GM23338 (cell line): ENCODE data around the gene STRBP. TPM values are rescaled to one million over a fixed set of nuclear protein-coding genes. Genes with fewer than 3 reads are reported as not detected.

Experiments
- ATAC-seq: fragments of 200-7000 bp; cut with Tn5 transposase; 3 replicates; pipeline ENCODE4 v1.9.1; 2020
- DNase-seq: peaks from one replicate; pipeline ENCODE4 v3.0.0-alpha.2; 2015; ENCODE audit warnings: low spot score
- H2AFZ ChIP-seq: fragments of 200-600 bp; sonication (generic); 2 replicates; pipeline ENCODE4 v1.8.0; 2016; ENCODE audit warnings: antibody characterized with exemption, mild to moderate bottlenecking, moderate library complexity
- H3F3A ChIP-seq: fragments of 200-600 bp; sonication (generic); replicated peaks from 2 replicates; pipeline ENCODE4 v1.8.0; 2017; ENCODE audit warnings: antibody characterized with exemption, mixed run types, low read depth
- H3K27ac ChIP-seq: fragments of 200-600 bp; sonication (generic); 2 replicates; pipeline ENCODE4 v1.6.1; 2016; ENCODE audit warnings: low read depth
- H3K27me3 ChIP-seq: fragments of 200-600 bp; sonication (generic); 2 replicates; pipeline ENCODE4 v1.8.0; 2016; ENCODE audit warnings: mild to moderate bottlenecking, mixed run types, moderate library complexity; ENCODE audit not compliant: insufficient read depth
- H3K36me3 ChIP-seq: fragments of 200-600 bp; sonication (generic); 2 replicates; pipeline ENCODE4 v1.8.0; 2016; ENCODE audit warnings: mild to moderate bottlenecking; ENCODE audit not compliant: insufficient read depth
- H3K4me1 ChIP-seq: fragments of 200-600 bp; sonication (generic); 2 replicates; pipeline ENCODE4 v1.8.0; 2016; ENCODE audit warnings: mild to moderate bottlenecking, moderate library complexity; ENCODE audit not compliant: insufficient read depth
- H3K4me2 ChIP-seq: fragments of 200-600 bp; sonication (generic); 2 replicates; pipeline ENCODE4 v1.7.1; 2017; ENCODE audit warnings: mixed run types
- H3K4me3 ChIP-seq: fragments of 200-600 bp; sonication (generic); 2 replicates; pipeline ENCODE4 v1.6.1; 2016; ENCODE audit warnings: mixed run types
- H3K79me2 ChIP-seq: fragments of 200-600 bp; sonication (generic); replicated peaks from 2 replicates; pipeline ENCODE4 v1.8.0; 2017; ENCODE audit warnings: mild to moderate bottlenecking; ENCODE audit not compliant: insufficient read depth
- H3K9me2 ChIP-seq: fragments of 200-600 bp; sonication (generic); 2 replicates; pipeline ENCODE4 v1.8.0; 2017; ENCODE audit not compliant: insufficient read depth
- H4K20me1 ChIP-seq: fragments of 200-600 bp; sonication (generic); replicated peaks from 2 replicates; pipeline ENCODE4 v1.8.0; 2017; ENCODE audit warnings: mild to moderate bottlenecking; ENCODE audit not compliant: insufficient read depth
- H3K27ac Mint-ChIP-seq: 2 replicates; pipeline ENCODE4 v1.8.0; 2020; ENCODE audit warnings: inconsistent platforms, mild to moderate bottlenecking, moderate library complexity, mixed read lengths
- H3K27me3 Mint-ChIP-seq: 3 replicates; pipeline ENCODE4 v1.8.0; 2022; ENCODE audit warnings: low read depth, mild to moderate bottlenecking, moderate library complexity, mixed read lengths, inconsistent platforms; ENCODE audit not compliant: insufficient read depth, poor library complexity
- H3K36me3 Mint-ChIP-seq: 3 replicates; pipeline ENCODE4 v1.8.0; 2021; ENCODE audit warnings: low read depth, mild to moderate bottlenecking, inconsistent platforms, moderate library complexity, mixed read lengths
- H3K4me1 Mint-ChIP-seq: 3 replicates; pipeline ENCODE4 v1.8.0; 2020; ENCODE audit warnings: mild to moderate bottlenecking, inconsistent platforms, mixed read lengths
- H3K4me3 Mint-ChIP-seq: 3 replicates; pipeline ENCODE4 v1.8.0; 2021; ENCODE audit warnings: moderate library complexity, mild to moderate bottlenecking, inconsistent platforms, mixed read lengths
- H3K9me3 Mint-ChIP-seq: 3 replicates; pipeline ENCODE4 v1.8.0; 2020; ENCODE audit warnings: moderate library complexity, mild to moderate bottlenecking, inconsistent platforms, mixed read lengths
- CREB1 ChIP-seq: fragments of 250-450 bp; sonication (Bioruptor Pico); IDR thresholded peaks from 2 replicates; pipeline ENCODE4 v1.5.0; 2020; ENCODE audit warnings: low read depth, mild to moderate bottlenecking, moderate library complexity
- EZH2 ChIP-seq: fragments of 200-600 bp; sonication (generic); IDR thresholded peaks from one replicate; pipeline ENCODE4 v1.8.0; 2017; ENCODE audit warnings: antibody characterized with exemption, mild to moderate bottlenecking, low read depth; ENCODE audit not compliant: unreplicated experiment
- polyA plus RNA-seq: library from polyadenylated mRNA; unstranded; fragments of >200 nt; fragmentation: Nextera tagmentation; extraction: Ambion mirVana; gene quantifications from 2 replicates; pipeline ENCODE4 v1.2.1, GENCODE V29; 2016
- total RNA-seq: library from RNA; depleted of rRNA; stranded (reverse); fragments of >200 nt; shearing (Covaris generic); gene quantifications from 2 replicates; pipeline ENCODE4 v1.2.3, GENCODE V29; 2014
- TF ChIP-seq, protein P1 (sequence below): IDR thresholded peaks from one replicate; pipeline ENCODE4 v1.6.1; 2018; ENCODE audit warnings: antibody characterized with exemption; ENCODE audit not compliant: unreplicated experiment
- TF ChIP-seq, protein P2 (sequence below): fragments of 250-450 bp; sonication (Bioruptor Pico); IDR thresholded peaks from 2 replicates; pipeline ENCODE4 v1.5.0; 2020; ENCODE audit warnings: mild to moderate bottlenecking, moderate library complexity
- TF ChIP-seq, protein P3 (sequence below), 2 experiments: fragments of 200-600 bp in 1 of 2; sonication (generic) in 1 of 2; conservative IDR thresholded peaks; 2 replicates each; pipeline versions ENCODE4 v1.5.1 to v1.6.1; 2016 to 2017; ENCODE audit warnings: antibody characterized with exemption in 2 of 2, low read depth in 2 of 2, mild to moderate bottlenecking in 2 of 2, moderate library complexity in 1 of 2

Gene STRBP
- total and polyA plus RNA-seq, 2 experiments from 2014 or later, result 80.5 to 116 TPM

DNA sequence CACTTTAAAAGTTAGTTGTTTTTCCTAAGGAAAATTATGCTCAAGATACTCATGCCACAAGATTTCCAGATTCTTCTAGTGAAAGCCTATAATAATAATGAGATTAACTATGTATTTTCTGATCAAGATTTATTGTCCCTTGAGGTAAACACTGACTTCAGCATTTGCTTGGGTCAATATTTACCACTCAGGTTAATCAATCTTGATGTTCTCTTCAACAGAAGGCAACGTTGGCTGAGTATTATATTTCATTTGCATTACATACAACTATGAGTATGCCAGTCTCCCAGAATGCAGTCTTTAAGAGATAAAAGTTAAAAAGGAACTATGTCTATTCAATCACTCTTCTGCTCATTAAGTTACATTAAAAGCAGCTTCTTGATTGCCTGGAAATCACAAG lies 119.3 kb downstream of the STRBP start:
- H3K79me2 ChIP-seq, result no peaks in the 10 kb centered on the region; the same call in 1 of the 2 replicates
- Mint-ChIP-seq H3K27ac (no peak overlapping the region), H3K4me3 (no peak overlapping the region), H3K4me1 (no peaks in the 10 kb centered on the region), H3K9me3 (no peaks in the 10 kb centered on the region), H3K36me3 (peaks cover 24% of the 10 kb centered on the region; the same call in 2 of the 3 replicates), H3K27me3 (peaks cover 2% of the 10 kb centered on the region)
- no peaks in the 10 kb centered on the region for H4K20me1 ChIP-seq
- DNase-seq (no peak), ATAC-seq (no peak)
- H3K27ac ChIP-seq, result no peak overlapping the region
- no peak overlapping the region for H2AFZ ChIP-seq
- no peak overlapping the region for H3K4me2 ChIP-seq
- H3K27me3 ChIP-seq, result no peaks in the 10 kb centered on the region
- H3K9me2 ChIP-seq, result no peaks in the 10 kb centered on the region
- H3F3A ChIP-seq, result no peaks in the 10 kb centered on the region
- H3K4me3 ChIP-seq, result no peak overlapping the region
- 0 out of 2 replicates have a peak, but pooled peaks cover 5% of the 10 kb centered on the region for H3K36me3 ChIP-seq
- TF ChIP-seq, protein P1, sequence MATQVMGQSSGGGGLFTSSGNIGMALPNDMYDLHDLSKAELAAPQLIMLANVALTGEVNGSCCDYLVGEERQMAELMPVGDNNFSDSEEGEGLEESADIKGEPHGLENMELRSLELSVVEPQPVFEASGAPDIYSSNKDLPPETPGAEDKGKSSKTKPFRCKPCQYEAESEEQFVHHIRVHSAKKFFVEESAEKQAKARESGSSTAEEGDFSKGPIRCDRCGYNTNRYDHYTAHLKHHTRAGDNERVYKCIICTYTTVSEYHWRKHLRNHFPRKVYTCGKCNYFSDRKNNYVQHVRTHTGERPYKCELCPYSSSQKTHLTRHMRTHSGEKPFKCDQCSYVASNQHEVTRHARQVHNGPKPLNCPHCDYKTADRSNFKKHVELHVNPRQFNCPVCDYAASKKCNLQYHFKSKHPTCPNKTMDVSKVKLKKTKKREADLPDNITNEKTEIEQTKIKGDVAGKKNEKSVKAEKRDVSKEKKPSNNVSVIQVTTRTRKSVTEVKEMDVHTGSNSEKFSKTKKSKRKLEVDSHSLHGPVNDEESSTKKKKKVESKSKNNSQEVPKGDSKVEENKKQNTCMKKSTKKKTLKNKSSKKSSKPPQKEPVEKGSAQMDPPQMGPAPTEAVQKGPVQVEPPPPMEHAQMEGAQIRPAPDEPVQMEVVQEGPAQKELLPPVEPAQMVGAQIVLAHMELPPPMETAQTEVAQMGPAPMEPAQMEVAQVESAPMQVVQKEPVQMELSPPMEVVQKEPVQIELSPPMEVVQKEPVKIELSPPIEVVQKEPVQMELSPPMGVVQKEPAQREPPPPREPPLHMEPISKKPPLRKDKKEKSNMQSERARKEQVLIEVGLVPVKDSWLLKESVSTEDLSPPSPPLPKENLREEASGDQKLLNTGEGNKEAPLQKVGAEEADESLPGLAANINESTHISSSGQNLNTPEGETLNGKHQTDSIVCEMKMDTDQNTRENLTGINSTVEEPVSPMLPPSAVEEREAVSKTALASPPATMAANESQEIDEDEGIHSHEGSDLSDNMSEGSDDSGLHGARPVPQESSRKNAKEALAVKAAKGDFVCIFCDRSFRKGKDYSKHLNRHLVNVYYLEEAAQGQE, result no peak
- TF ChIP-seq EZH2, result no peak
- H3K4me1 ChIP-seq, result no peaks in the 10 kb centered on the region

DNA sequence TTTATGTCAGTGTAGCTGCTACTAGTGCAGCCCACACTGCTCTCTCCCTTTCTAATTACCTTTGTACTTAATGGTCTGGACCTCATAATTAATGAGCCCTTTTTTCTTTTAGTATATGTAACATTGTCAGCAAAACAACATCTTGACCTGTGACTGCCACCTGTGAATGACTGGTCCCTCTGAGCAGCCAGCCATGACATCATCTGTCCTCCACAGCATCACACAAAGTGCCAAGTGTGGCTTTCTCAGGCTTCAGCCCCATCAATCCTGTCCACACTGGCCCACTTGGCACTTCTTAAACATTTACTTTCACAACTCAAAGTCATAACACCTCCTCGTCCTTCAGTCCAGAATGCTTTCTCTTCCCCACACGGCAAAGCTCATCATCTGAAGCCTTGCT lies 130.2 kb downstream of the STRBP start:
- no peaks in the 10 kb centered on the region for H3K27me3 Mint-ChIP-seq
- peaks cover 5% of the 10 kb centered on the region; the same call in 2 of the 3 replicates for H3K4me1 Mint-ChIP-seq
- H3K27ac Mint-ChIP-seq, result no peak overlapping the region

More for the DNA sequence above, 130.2 kb downstream of the STRBP start:
- Mint-ChIP-seq H3K9me3 (no peaks in the 10 kb centered on the region), H3K36me3 (peaks cover 13% of the 10 kb centered on the region; the same call in 2 of the 3 replicates), H3K4me3 (no peak overlapping the region)
- Histone ChIP-seq H3K79me2 (no peaks in the 10 kb centered on the region), H3K4me1 (no peaks in the 10 kb centered on the region), H3K36me3 (peaks cover 7% of the 10 kb centered on the region; the same call in 1 of the 2 replicates), H3K4me3 (no peak overlapping the region), H4K20me1 (no peaks in the 10 kb centered on the region), H3K27me3 (no peaks in the 10 kb centered on the region), H2AFZ (no peak overlapping the region), H3K9me2 (no peaks in the 10 kb centered on the region), H3K27ac (no peak overlapping the region), H3K4me2 (no peak overlapping the region), H3F3A (no peaks in the 10 kb centered on the region)
- TF ChIP-seq, protein P2, sequence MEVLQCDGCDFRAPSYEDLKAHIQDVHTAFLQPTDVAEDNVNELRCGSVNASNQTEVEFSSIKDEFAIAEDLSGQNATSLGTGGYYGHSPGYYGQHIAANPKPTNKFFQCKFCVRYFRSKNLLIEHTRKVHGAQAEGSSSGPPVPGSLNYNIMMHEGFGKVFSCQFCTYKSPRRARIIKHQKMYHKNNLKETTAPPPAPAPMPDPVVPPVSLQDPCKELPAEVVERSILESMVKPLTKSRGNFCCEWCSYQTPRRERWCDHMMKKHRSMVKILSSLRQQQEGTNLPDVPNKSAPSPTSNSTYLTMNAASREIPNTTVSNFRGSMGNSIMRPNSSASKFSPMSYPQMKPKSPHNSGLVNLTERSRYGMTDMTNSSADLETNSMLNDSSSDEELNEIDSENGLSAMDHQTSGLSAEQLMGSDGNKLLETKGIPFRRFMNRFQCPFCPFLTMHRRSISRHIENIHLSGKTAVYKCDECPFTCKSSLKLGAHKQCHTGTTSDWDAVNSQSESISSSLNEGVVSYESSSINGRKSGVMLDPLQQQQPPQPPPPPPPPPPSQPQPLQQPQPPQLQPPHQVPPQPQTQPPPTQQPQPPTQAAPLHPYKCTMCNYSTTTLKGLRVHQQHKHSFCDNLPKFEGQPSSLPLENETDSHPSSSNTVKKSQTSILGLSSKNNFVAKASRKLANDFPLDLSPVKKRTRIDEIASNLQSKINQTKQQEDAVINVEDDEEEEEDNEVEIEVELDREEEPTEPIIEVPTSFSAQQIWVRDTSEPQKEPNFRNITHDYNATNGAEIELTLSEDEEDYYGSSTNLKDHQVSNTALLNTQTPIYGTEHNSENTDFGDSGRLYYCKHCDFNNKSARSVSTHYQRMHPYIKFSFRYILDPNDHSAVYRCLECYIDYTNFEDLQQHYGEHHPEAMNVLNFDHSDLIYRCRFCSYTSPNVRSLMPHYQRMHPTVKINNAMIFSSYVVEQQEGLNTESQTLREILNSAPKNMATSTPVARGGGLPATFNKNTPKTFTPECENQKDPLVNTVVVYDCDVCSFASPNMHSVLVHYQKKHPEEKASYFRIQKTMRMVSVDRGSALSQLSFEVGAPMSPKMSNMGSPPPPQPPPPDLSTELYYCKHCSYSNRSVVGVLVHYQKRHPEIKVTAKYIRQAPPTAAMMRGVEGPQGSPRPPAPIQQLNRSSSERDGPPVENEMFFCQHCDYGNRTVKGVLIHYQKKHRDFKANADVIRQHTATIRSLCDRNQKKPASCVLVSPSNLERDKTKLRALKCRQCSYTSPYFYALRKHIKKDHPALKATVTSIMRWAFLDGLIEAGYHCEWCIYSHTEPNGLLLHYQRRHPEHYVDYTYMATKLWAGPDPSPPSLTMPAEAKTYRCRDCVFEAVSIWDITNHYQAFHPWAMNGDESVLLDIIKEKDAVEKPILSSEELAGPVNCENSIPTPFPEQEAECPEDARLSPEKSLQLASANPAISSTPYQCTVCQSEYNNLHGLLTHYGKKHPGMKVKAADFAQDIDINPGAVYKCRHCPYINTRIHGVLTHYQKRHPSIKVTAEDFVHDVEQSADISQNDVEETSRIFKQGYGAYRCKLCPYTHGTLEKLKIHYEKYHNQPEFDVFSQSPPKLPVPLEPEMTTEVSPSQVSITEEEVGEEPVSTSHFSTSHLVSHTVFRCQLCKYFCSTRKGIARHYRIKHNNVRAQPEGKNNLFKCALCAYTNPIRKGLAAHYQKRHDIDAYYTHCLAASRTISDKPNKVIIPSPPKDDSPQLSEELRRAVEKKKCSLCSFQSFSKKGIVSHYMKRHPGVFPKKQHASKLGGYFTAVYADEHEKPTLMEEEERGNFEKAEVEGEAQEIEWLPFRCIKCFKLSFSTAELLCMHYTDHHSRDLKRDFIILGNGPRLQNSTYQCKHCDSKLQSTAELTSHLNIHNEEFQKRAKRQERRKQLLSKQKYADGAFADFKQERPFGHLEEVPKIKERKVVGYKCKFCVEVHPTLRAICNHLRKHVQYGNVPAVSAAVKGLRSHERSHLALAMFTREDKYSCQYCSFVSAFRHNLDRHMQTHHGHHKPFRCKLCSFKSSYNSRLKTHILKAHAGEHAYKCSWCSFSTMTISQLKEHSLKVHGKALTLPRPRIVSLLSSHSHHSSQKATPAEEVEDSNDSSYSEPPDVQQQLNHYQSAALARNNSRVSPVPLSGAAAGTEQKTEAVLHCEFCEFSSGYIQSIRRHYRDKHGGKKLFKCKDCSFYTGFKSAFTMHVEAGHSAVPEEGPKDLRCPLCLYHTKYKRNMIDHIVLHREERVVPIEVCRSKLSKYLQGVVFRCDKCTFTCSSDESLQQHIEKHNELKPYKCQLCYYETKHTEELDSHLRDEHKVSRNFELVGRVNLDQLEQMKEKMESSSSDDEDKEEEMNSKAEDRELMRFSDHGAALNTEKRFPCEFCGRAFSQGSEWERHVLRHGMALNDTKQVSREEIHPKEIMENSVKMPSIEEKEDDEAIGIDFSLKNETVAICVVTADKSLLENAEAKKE (CRISPR knock-in tag), result no peak
- TF ChIP-seq, protein P3, sequence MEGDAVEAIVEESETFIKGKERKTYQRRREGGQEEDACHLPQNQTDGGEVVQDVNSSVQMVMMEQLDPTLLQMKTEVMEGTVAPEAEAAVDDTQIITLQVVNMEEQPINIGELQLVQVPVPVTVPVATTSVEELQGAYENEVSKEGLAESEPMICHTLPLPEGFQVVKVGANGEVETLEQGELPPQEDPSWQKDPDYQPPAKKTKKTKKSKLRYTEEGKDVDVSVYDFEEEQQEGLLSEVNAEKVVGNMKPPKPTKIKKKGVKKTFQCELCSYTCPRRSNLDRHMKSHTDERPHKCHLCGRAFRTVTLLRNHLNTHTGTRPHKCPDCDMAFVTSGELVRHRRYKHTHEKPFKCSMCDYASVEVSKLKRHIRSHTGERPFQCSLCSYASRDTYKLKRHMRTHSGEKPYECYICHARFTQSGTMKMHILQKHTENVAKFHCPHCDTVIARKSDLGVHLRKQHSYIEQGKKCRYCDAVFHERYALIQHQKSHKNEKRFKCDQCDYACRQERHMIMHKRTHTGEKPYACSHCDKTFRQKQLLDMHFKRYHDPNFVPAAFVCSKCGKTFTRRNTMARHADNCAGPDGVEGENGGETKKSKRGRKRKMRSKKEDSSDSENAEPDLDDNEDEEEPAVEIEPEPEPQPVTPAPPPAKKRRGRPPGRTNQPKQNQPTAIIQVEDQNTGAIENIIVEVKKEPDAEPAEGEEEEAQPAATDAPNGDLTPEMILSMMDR (conservative IDR thresholded peaks at IDR 0.05; ENCODE audit: low read depth in 2 of 2), result no peak
- no peak for TF ChIP-seq CREB1 (CRISPR knock-in tag)
- DNase-seq (no peak), ATAC-seq (no peak)
